ENCODE measurements around the gene GREB1.

- TF ChIP-seq CTCF (IDR thresholded peaks at IDR 0.05; ENCODE audit: low read length) (no peak), EZH2 (IDR thresholded peaks at IDR 0.05; ENCODE audit: borderline replicate concordance, low read length) (no peak)
Observed at GRCh38 chr2:11617527-11617926, 83.7 kb downstream of the GREB1 start.
